RWPE1 (cell line): ENCODE measurements around the gene SLIT3.

Source experiments
- CTCF ChIA-PET: fragments of 350-600 bp; sonication (Branson Sonifier 250); formaldehyde crosslinking; extraction: SDS; loops from one replicate; lab custom pipeline; 2021; lab: Yijun Ruan, JAX
- POLR2A ChIA-PET: fragments of 400-600 bp; formaldehyde crosslinking; extraction: SDS; loops from one replicate; lab custom pipeline; 2020; ENCODE audit warnings: antibody characterized with exemption; ENCODE audit not compliant: low non-redundant PET; lab: Yijun Ruan, JAX
- DNase-seq: peaks from one replicate; pipeline ENCODE4 v3.0.0; 2012; ENCODE audit warnings: low spot score
- H3K27ac ChIP-seq: fragments of 450-650 bp; 2 replicates; pipeline ENCODE4 v1.5.1; 2017
- TF ChIP-seq, protein P1 (sequence below): fragments of 450-650 bp; conservative IDR thresholded peaks from 2 replicates; pipeline ENCODE4 v1.5.1; 2017; ENCODE audit warnings: low read depth, mild to moderate bottlenecking

SLIT3 gene

GRCh38 chr5:168766426-168766700 is 534.6 kb downstream of the SLIT3 start:
- DNase-seq: no peak
- TF ChIP-seq, protein P1, sequence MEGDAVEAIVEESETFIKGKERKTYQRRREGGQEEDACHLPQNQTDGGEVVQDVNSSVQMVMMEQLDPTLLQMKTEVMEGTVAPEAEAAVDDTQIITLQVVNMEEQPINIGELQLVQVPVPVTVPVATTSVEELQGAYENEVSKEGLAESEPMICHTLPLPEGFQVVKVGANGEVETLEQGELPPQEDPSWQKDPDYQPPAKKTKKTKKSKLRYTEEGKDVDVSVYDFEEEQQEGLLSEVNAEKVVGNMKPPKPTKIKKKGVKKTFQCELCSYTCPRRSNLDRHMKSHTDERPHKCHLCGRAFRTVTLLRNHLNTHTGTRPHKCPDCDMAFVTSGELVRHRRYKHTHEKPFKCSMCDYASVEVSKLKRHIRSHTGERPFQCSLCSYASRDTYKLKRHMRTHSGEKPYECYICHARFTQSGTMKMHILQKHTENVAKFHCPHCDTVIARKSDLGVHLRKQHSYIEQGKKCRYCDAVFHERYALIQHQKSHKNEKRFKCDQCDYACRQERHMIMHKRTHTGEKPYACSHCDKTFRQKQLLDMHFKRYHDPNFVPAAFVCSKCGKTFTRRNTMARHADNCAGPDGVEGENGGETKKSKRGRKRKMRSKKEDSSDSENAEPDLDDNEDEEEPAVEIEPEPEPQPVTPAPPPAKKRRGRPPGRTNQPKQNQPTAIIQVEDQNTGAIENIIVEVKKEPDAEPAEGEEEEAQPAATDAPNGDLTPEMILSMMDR: no peak
- CTCF ChIA-PET: no interaction called here
- POLR2A ChIA-PET: no interaction called here
- no peak overlapping the region for H3K27ac ChIP-seq

- ChIA-PET POLR2A (no interaction called here), CTCF (no interaction called here)
- H3K27ac ChIP-seq: no peak overlapping the region
- no peak for DNase-seq
- TF ChIP-seq, protein P1: no peak
These were observed 535.2 kb downstream of the SLIT3 start for GRCh38 chr5:168765551-168766425.

DNA sequence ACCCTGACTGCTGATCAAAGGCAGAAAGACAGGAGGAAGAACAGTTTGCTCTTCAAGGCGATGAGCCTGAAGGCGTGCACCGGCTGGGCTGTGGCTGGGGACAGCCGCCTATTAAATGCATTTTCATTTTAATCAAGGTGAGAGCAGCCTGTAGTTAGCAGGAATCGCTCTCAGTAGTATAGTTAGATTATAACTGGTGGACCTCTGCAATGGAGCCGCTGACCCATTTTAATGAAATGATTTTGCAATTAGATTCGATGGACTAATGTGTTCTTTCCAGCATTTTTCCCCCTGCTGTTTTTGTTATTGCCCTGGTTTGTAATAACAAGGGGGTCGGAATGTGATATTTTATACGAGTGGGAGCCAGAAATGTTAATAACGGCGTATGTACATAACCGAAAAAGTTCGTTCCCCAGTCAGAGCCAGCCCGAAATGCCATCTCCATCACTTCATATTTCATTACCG is 535.8 kb downstream of the SLIT3 start:
- TF ChIP-seq, protein P1: no peak

GRCh38 chr5:168756453-168757391 is 544.2 kb downstream of the SLIT3 start:
- H3K27ac ChIP-seq: no peak overlapping the region
- POLR2A ChIA-PET: no interaction called here
- TF ChIP-seq, protein P1: no peak
- CTCF ChIA-PET: no interaction called here
- DNase-seq: no peak

More for the DNA sequence above, 535.8 kb downstream of the SLIT3 start:
- CTCF ChIA-PET: no interaction called here
- no peak for DNase-seq
- POLR2A ChIA-PET: no interaction called here
- H3K27ac ChIP-seq: no peak overlapping the region

- no peak for DNase-seq
- CTCF ChIA-PET: no interaction called here
- POLR2A ChIA-PET: no interaction called here
- no peak overlapping the region for H3K27ac ChIP-seq
- TF ChIP-seq, protein P1: no peak
These were observed 545.3 kb downstream of the SLIT3 start for GRCh38 chr5:168755548-168756093.

- ChIA-PET CTCF (no interaction called here), POLR2A (no interaction called here)
- no peak for DNase-seq
- no peak overlapping the region for H3K27ac ChIP-seq
- TF ChIP-seq, protein P1: no peak
These were observed 547.2 kb downstream of the SLIT3 start for GRCh38 chr5:168753691-168754254.
